ENCODE data around the gene MLH1.
A peak's percentile ranks its signal among the peaks of the same experiment; 100 is the strongest.
"Not testable (repeated sequence)": the region's sequence is repeated elsewhere in the genome, so short reads cannot be mapped to it uniquely, and the experiment has no call there.

Gene MLH1

DNA sequence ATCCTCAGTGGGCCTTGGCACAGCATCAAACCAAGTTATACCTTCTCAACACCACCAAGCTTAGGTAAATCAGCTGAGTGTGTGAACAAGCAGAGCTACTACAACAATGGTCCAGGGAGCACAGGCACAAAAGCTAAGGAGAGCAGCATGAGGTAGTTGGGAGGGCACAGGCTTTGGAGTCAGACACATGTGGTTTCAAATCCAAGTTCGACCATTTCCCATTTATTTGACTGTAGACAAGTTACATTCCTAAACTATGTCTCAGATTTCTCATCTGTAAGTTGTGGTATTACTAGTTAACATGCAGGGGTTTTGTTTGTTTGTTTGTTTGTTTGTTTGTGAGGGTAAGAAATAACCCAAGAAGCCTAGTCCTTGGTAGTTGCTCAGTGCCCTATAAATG lies 46.9 kb downstream of the MLH1 start:
- no peak for DNase-seq

DNA sequence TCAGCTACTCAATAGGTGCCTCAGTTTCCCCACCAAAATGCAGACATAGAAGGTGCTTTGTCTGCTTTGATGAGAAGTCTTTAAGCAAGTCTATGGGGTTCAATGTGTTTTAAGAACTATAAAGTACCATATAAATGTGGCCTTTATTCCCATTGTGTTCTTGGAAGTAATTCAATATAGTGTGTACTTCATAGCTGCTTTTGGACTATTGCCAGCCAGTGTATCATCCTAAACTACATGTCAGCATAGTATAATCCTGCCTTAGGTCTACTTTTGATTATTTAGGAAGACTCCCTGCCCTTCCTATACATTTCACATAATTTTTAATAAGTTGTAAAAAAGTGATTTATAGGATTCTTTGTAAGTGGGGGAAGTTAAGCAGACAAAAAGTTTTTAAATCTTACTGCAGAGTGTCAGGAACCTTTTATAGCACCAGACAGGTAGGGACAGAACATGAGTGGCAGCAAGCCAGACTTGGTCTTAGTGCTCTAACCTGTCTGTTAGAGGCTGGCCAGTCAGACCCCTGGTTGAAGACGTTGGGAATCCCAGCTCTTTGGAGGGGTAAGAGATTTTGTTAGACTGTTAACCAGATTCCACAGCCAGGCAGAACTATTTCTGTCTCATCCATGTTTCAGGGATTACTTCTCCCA lies 48.4 kb downstream of the MLH1 start:
- DNase-seq: no peak

DNA sequence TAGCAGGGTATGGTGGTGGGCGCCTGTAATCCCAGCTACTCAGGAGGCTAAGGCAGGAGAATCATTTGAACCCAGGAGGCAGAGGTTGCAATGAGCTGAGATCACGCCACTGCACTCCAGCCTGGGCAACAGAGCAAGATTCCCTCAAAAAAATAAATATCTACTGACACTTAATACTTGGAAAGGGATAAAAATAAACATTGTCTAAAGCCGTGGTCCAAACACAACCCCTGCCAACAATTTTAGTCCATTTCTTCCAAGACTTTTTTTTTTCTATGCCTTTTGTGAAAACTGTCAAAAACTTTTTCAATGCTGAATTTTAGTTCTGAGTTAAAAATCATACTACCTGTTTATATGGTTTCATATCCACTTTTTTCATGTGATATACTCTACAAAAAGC lies 49.4 kb downstream of the MLH1 start:
- not testable (repeated sequence) for DNase-seq

DNA sequence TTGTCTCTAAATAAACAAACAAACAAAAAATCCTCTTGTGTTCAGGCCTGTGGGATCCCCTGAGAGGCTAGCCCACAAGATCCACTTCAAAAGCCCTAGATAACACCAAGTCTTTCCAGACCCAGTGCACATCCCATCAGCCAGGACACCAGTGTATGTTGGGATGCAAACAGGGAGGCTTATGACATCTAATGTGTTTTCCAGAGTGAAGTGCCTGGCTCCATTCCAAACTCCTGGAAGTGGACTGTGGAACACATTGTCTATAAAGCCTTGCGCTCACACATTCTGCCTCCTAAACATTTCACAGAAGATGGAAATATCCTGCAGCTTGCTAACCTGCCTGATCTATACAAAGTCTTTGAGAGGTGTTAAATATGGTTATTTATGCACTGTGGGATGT lies 57.0 kb downstream of the MLH1 start:
- DNase-seq: no peak

DNA sequence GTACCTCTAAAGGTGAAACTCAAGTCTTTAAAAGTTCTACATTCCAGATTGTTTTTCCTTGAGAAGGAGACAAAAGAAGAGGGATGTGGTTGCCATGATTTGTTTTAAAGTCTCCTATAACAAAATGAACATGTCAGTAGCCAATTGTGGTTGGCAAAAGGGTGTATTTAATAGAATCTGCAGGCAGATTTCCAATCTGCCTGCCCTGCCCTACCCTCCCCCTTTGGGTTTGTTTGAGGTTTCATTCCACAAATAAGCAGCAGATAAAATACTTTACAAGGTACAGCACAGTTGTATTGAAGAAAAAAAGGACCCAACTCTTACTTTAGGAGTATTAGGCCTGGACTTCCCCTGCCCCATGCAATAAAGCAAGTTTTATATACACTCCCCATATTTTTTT lies 59.5 kb downstream of the MLH1 start:
- DNase-seq: no peak

DNA sequence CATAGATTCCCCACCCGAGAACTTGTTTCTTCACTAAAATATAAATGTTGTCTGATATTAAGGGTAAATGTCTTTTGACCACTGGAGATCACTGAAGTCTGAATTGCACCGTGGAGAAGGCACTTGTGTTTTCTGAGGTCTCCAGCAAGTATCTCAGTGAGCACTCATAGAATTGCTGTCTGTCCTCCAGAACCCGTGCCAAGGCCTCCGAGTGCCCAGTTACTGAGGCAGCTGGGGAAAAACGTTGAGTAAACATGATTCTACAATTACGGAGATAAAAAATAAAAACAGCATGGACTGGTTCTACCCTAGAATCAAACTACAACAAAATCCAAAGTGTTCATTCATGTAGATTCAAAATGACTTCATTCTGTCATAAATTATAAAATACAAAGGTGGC lies 60.0 kb downstream of the MLH1 start:
- no peak for DNase-seq

DNA sequence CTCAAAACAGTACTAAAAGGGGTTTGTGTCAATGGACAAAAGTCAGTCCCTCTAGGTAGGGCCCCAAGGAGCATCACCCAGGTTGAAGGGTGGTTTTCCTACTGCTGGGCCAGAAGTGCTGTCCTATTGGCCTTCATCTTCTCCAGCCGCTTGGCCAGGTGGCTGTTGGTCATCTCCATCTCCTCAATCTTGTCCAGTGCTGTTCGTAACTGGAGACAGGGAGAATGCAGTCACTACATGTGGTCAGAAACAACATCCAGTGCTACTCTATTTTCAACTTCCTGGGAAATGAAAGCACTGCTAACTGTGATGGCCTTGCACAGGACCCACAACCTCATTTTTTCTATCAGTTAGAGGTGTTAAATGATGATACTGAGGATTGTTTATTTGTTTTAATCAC lies 60.4 kb downstream of the MLH1 start:
- DNase-seq: no peak

DNA sequence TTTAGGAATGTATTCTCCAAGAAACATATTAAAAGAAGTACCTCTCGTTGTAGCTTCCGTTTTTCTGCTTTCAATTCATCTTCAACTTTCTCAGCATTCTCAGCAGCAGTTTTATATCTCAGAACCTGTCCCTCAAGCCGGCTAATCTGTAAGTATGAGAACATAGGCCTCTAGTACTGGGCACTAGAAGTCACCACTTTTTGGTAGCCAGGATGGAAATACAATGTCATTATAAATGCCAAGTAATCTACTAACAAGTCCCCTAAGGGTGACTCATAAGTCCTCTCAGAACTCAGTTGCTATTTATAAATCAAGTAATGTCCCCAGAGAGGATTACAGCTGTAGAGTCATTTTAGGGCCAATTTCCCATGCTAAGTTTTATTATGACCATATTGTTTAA lies 61.1 kb downstream of the MLH1 start:
- DNase-seq: no peak

DNA sequence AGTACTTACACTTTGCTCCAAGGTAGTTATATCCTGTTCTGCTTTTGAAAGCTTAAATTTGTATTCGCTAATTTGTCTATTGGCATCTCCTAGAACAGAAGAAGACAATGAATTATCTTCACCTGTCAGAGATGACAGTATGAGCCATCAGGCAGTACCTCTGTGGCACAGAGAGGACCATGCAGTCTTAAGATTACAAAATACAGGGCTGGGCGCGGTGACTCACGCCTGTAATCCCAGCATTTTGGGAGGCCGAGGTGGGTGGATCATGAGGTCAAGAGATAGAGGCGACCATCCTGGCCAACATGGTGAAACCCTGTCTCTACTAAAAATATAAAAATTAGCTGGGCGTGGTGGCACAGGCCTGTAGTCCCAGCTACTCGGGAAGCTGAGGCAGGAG lies 61.8 kb downstream of the MLH1 start:
- DNase-seq: not testable (repeated sequence)

DNA sequence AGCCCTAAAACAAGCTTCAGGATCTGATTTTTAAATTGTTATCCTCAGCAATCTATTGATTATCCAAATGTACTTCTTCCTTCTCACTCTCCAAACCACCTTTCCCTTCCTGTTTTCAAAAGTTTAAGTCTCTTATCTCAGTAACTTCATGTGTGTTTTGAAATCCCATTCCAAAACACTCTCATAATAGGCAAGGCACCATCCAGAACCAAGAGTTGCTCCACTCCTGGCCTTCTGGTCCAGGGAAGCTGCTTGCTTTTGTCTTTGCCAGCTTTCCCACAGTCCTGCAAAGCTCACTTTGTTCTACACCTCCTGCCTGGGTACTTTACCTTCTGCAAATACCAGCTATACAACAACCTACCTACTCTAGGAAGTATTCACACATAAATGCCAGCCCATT lies 63.5 kb downstream of the MLH1 start:
- DNase-seq: no peak

DNA sequence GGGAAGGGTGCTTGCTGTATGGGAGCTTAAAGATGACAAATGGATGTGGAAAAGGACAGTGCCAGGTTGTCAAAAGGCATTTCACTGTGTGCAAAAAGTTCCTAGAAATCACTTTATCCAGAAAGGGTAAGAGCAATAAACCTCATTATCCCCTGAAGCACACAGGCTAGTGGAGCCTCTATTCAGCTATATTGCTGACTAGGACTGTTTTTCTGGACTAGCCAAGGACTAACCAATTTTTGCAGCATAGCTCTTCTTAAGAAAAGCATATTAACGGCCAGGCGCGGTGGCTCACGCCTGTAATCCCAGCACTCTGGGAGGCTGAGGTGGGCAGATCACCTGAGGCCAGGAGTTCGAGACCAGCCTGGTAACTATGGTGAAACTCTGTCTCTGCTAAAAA lies 64.8 kb downstream of the MLH1 start:
- DNase-seq: no peak

DNA sequence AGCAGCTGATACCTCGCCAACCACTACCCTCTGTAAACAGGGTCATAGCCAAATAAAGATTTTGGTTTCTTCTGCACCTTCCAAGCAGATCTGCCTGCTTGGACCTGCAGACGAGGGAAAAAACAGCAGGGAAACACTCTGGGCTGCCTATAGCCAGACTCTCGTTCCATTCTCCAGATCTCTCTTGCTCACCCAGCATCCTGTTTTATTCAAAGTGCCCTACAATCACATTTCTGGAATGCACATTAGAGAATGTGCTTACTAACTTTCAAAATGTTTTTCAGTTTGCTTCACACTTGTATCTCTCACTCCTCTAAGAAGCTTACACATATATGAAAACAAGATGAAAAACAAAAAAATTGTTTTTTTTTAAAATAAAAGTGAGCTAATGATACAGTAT lies 71.4 kb downstream of the MLH1 start:
- DNase-seq: no peak

DNA sequence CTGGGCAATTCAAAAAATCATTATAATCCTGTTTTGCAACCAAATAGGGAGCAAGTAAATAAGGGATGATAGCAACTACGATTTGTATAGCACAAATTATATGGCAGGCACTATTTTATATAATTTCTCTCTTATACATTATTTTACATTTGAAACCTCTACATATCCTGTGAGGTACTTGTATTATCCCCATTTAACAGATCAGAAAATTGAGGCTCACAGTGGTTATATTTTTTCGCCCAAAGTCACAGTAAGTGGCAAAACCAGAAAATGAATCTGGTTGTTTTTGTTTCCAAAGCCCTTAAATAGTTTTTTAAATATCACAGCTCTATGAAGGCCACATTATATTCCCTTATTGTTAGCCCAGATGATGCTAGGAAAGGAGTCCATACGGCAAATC lies 74.3 kb downstream of the MLH1 start:
- DNase-seq: no peak

DNA sequence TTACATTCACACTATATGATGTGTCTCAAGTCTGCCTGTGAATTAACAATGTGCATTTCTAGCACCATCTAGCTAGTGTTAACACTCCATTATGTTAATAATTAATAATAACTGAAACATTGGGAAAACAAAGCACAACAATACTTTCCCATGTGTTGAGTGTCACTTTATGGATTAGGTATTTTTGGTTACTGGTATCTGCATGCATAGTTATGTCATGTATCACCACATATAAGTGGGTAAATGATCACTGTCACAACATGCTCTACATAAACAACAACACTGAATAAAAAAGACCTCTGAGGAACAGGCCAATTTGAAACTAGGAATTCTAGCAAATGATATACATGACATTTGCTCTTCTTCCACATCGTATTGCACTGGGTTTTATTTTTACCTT lies 74.7 kb downstream of the MLH1 start:
- no peak for DNase-seq

DNA sequence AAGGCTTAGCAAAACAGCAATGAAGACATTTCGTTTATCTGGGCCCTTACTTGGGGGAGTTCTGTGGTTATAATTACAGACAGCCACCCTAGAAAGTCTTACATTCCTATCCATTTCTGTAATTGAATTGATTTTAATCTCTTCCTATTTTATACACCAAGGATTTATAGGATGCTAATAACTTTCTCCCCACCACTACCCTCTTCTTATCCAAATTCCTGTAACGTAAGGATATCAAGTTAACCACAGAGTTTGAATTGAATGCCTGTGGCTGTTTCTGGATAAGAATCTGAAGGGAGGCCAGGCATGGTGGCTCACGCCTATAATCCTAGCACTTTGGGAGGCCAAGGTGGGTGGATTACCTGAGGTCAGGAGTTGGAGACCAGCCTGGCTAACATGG lies 78.6 kb downstream of the MLH1 start:
- no peak for DNase-seq

DNA sequence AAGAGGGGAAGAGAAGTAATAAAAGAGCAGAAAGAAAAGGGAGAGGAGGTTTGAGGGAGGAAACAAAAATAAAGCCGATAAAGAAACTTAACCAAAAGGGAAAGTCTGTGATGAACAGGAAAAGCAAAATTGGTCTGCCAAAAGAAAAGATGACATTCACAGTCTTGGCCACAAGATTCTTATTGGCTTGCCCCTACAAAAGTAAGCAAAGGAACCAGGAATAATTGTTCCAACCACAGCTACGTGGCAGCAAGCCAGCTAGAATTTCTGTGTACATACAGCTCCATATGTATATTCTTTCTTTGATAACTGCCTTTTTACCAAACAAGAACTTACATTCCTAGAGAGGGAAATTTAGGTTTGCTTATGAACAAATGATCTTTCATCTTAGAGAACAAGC lies 79.6 kb downstream of the MLH1 start:
- DNase-seq: peak in 1 of 2 donors; percentile 38

DNA sequence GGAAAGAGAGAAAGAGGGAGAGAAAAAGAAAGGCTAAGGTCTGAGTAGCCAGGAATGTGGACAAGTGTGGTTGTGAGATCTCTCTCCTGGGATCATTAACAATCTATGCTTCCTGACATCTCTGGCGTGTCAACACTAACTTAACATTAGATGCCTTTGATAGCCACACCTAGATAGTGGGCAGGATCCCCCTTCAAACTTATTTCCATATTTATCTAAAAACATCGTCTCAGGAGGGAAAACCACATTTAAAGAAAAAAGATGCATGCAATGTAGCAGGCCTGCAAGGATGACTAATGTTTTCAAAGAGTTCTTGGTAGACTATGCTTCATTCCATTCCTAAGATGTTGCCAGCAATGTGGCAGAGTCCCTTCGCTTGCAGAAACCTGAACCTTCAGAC lies 80.9 kb downstream of the MLH1 start:
- DNase-seq: no peak

DNA sequence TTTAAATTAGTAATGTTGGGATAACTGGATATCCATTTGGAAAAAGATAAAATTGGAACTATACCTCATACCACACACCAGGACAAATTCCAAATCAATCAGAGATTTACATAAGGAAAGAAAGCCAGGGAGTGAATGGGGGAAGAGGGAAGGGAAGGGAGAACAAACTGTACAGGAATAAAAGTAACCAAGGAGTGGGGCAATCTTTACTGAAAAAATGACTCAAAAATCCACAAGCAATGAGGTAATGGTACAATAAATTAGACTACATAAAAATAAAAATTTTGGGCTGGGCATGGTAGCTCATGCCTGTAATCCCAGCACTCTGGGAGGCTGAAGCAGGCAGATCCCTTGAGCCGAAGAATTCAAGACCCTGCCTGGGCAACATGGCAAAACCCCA lies 82.6 kb downstream of the MLH1 start:
- no peak for DNase-seq

DNA sequence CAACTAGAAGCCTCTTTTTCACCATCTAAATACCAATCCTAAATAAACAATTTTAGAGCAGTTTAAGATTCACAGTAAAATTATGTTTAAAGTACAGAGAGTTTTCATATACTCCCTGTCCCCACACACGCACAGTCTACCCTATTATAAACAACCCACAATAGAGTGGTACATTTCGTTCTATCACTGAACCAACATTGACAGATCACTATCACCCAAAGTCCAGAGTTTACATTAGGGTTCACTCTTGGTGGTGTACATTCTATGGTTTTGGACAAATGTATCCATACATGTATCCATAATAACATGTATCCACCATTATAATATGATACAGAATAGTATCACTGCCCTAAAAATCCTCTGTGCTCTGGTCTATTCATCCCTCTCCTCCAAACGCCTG lies 89.0 kb downstream of the MLH1 start:
- DNase-seq: no peak

DNA sequence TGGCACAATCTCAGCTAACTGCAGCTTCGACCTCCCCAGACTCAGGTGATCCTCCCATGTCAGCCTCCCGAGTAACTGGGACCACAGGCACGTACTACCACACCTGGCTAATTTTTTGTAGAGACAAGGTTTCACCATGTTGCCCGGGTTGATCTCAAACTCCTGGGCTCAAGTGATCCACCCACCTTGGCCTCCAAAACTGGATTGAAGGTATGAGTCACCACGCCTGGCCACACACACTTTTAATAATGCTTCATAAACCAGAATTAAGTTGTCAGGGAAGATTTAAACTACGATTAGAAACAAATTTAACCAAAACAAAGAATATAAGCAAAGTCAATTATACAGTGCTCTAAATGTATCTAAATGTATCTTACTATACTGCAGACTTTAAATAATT lies 93.6 kb downstream of the MLH1 start:
- DNase-seq: no peak

DNA sequence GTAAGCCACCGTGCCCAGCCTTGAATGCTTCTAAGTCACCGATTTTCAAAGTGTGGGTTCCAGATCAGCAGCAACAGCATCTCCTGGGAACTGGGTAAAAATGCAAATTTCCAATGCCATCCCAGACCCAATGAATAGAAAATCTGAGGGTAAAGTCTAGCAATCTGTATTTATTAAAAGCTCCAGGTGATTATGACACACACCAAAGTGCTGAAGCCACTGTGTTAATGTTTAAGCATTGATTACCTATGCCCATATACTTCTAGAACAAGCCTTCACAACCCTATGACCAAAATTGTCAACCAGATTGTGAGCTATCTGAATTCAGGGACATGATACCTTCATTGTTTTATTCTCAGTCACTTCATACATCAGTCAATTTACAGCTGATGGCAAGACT lies 94.6 kb downstream of the MLH1 start:
- DNase-seq: no peak

DNA sequence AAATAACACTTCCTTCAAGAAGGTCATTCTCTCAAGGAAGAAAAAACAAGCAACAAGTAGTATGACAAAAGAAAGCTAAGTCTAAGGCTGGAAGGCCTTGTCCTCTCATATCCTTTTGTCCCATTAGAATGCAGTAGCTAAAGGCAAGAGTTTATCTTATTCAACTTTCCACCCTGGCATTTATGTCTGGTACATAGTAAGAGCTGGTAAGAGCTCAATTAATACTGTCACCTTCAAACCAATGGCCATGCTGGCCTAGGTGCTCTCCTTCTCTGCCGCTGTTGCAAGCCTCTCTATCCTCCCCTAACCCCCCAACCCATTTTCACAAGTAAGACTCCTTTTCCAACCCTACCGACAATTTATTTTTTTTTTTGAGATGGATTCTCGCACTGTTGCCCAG lies 99.2 kb downstream of the MLH1 start:
- DNase-seq: no peak

DNA sequence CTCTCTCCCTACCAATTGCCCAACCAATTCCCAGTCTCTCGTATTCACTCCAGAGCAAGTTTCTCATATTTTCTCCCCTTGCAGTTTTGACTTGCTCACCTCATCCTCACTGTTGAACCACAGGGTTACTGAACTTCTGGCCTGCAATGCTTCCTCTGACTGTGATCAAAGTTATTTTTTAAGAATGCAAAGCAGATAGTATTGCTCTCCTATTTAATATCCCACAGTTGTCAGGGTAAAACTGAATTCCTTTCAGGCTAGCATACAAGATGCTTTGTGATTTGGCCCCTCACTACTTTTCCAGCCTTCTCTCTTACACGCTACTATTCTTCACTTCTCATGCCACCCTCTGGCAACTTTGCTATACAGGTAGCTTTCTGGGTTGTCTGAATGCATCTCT lies 100.2 kb downstream of the MLH1 start:
- DNase-seq: no peak

DNA sequence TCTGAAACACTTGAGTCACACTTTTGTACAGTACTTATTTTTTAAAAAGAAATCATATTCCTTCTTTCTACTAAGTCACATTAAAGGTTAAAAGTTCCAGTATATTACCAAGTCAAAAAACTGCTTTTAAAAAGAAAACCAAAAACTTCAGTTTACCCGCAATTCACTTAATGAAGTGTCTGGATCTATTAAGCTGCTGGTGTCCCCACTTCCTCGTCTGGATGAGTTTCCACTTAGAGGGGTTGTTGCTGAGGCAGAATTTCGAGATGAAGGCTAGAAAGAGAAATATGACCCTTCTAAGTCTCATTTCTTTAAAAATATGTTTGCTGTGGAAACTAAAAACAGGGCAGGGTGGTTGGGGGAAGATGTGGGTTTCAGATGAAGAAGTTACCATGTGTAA lies 101.3 kb downstream of the MLH1 start:
- DNase-seq: no peak

DNA sequence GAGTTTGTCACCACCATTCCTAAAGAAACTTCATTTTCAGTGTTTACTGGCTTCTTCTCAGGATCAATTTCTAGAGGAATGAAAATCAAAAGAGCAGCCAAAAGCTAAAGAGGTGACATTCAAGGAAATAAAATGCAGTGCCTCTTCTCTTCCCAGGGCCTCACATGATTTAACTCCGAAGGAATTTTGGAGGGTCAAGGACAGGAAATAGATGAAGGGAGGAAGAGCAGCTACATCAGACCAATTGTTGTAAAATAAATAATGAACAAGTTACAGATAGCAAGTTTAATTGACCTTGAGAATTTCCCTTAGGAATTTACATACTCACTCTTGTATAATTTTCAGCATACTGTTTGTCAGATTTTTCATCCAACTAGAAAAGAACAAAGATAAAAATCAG lies 103.0 kb downstream of the MLH1 start:
- no peak for DNase-seq

DNA sequence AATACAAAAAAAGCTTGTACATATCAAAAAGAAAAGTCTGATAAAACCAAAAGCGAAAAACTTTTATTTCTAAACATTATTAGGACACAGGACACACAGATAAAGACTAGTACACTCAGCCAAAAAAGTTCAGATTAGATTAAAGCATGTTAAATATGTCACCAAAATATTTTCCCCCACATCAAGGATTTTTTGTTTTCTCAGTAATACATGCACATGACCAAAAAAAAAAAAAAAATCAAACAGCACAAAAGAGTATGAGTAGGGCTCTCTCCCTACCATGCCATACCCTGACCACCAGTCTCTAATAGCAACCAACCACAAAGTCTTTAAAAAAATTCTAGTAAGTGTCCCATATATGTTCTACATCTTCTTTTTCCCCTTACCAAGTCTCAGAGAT lies 103.7 kb downstream of the MLH1 start:
- DNase-seq: no peak
